GM12878 (cell line): Measurements from ENCODE around the gene SPIN1. TPM values are rescaled to one million over a fixed set of nuclear protein-coding genes. Genes with fewer than 3 reads are reported as not detected.

Experiments used
- ATAC-seq: fragments of 200-7000 bp; cut with Tn5 transposase; 3 replicates; pipeline ENCODE4 v1.9.1; 2020; ENCODE audit warnings: mild to moderate bottlenecking, moderate library complexity
- BruUV-seq: library from RNA; stranded (reverse); fragments of 400-500 nt; replicated peaks from 2 replicates; lab custom pipeline; 2021; lab: Mats Ljungman, UMichigan
- CTCF ChIA-PET: fragments of 300-600 bp; sonication (Branson Sonifier 250); formaldehyde crosslinking; extraction: SDS; loops from one replicate; lab custom pipeline; 2021; ENCODE audit warnings: inconsistent platforms; lab: Yijun Ruan, JAX
- POLR2A ChIA-PET: fragments of 350-600 bp; formaldehyde crosslinking; extraction: SDS; loops from one replicate; lab custom pipeline; 2021; ENCODE audit warnings: inconsistent platforms; lab: Charles Lee
- RAD21 ChIA-PET: fragments of 300-600 bp; sonication (Branson Sonifier 250); formaldehyde crosslinking; loops from one replicate; lab custom pipeline; 2023; ENCODE audit warnings: antibody characterized with exemption; ENCODE audit not compliant: unreplicated experiment; lab: Charles Lee
- SMC1A ChIA-PET: fragments of 300-600 bp; sonication (Branson Sonifier 250); formaldehyde crosslinking; loops from one replicate; lab custom pipeline; 2023; ENCODE audit not compliant: unreplicated experiment, uncharacterized antibody; lab: Charles Lee
- DNase-seq: peaks from one replicate; pipeline ENCODE4 v3.0.0-alpha.2; 2011; ENCODE audit warnings: low read depth, low spot score
- FAIRE-seq: peaks from 3 replicates; lab custom pipeline; 2011; peaks lifted over from hg19 to GRCh38; lab: Jason Lieb, UNC
- H2AFZ ChIP-seq: 2 replicates; pipeline ENCODE4 v1.6.0; 2011; ENCODE audit warnings: low read depth, low read length, control low read depth; ENCODE audit not compliant: control insufficient read depth
- H3K27ac ChIP-seq: 2 replicates; pipeline ENCODE4 v1.5.1; 2011; ENCODE audit warnings: control low read depth; ENCODE audit not compliant: control insufficient read depth, insufficient read depth
- H3K27me3 ChIP-seq, 2 experiments: replicated peaks in 1 of 2; 2 replicates each; pipeline versions ENCODE4 v1.6.0 to v1.6.1; 2011; ENCODE audit warnings: low read length in 1 of 2; ENCODE audit not compliant: control insufficient read depth in 2 of 2, insufficient read depth in 2 of 2
- H3K36me3 ChIP-seq, 2 experiments: 2 replicates each; pipeline ENCODE4 v1.5.1; 2011; ENCODE audit warnings: low read length in 1 of 2; ENCODE audit not compliant: control insufficient read depth in 2 of 2, insufficient read depth in 2 of 2
- H3K4me1 ChIP-seq: 2 replicates; pipeline ENCODE4 v1.6.1; 2011; ENCODE audit warnings: mild to moderate bottlenecking, low read length, moderate library complexity, mixed read lengths; ENCODE audit not compliant: control insufficient read depth, insufficient read depth
- H3K4me2 ChIP-seq: 2 replicates; pipeline ENCODE4 v1.6.0; 2011; ENCODE audit warnings: control low read depth; ENCODE audit not compliant: control insufficient read depth, insufficient read depth
- H3K4me3 ChIP-seq: fragments of 200-600 bp; sonication (generic); 2 replicates; pipeline ENCODE4 v1.5.1; 2016
- H3K79me2 ChIP-seq: 2 replicates; pipeline ENCODE4 v1.6.0; 2011; ENCODE audit warnings: low read length; ENCODE audit not compliant: control insufficient read depth, insufficient read depth
- H3K9ac ChIP-seq: 2 replicates; pipeline ENCODE4 v1.8.0; 2011; ENCODE audit warnings: low read length, control low read depth, mixed read lengths; ENCODE audit not compliant: control insufficient read depth, insufficient read depth
- H3K9me3 ChIP-seq: replicated peaks from 3 replicates; pipeline ENCODE4 v1.5.1; 2011; ENCODE audit warnings: mild to moderate bottlenecking, low read length; ENCODE audit not compliant: control insufficient read depth, insufficient read depth
- H4K20me1 ChIP-seq: 2 replicates; pipeline ENCODE4 v1.6.0; 2011; ENCODE audit not compliant: control insufficient read depth, insufficient read depth
- RB1 ChIP-seq: fragments of 450-650 bp; formaldehyde crosslinking; IDR thresholded peaks from 2 replicates; pipeline ENCODE4 v1.6.1; 2017; ENCODE audit warnings: mild to moderate bottlenecking, borderline replicate concordance
- RBBP5 ChIP-seq: fragments of 200-600 bp; sonication (generic); conservative IDR thresholded peaks from 2 replicates; pipeline ENCODE4 v1.6.1; 2016
- SMARCA5 ChIP-seq: fragments of 450-650 bp; IDR thresholded peaks from 2 replicates; pipeline ENCODE4 v1.6.1; 2017; ENCODE audit warnings: mild to moderate bottlenecking
- TCF3 ChIP-seq: IDR thresholded peaks from 2 replicates; pipeline ENCODE4 v1.6.1; 2012; ENCODE audit warnings: low read depth, mild to moderate bottlenecking, low read length, borderline replicate concordance; ENCODE audit not compliant: insufficient read depth
- ZNF592 ChIP-seq: fragments of 450-650 bp; IDR thresholded peaks from 2 replicates; pipeline ENCODE4 v1.6.1; 2017; ENCODE audit warnings: mild to moderate bottlenecking, moderate library complexity
- WGBS: methylation state at CpG from one replicate; pipeline ENCODE4 v1.1.6; 2016; ENCODE audit warnings: low lambda C conversion rate; ENCODE audit not compliant: insufficient replicate concordance, insufficient coverage; ENCODE audit errors: missing lambda C conversion rate; 5-methylcytosine and 5-hydroxymethylcytosine counted together
- in situ Hi-C: fragments of 300-500 bp; cut with MboI; formaldehyde crosslinking; loops from 9 replicates; pipeline ENCODE4 v1.14.3; 2018; ENCODE audit warnings: mixed read lengths
- intact Hi-C: fragments of 100-400 bp; cut with micrococcal nuclease; formaldehyde crosslinking; loops from one replicate; pipeline ENCODE4 v1.14.2; 2022; ENCODE audit not compliant: unreplicated experiment
- polyA plus RNA-seq, 11 experiments: library from polyadenylated mRNA; depleted of rRNA in 4 of 11; unstranded in 6 of 11; stranded (reverse) in 5 of 11; fragments of >200 nt; fragmentation: Nextera tagmentation in 4 of 11; fragmentation: Illumina TruSeq in 1 of 11; extraction: Ambion mirVana in 4 of 11; extraction: Trizol in 1 of 11; gene quantifications; 1 replicate in 1 of 11; 2 replicates in 10 of 11; pipeline versions ENCODE4 v1.2.1 to v1.2.3, GENCODE V29; 2011 to 2016; ENCODE audit warnings: inconsistent platforms in 2 of 11, missing spikeins in 2 of 11, low read depth in 1 of 11
- total RNA-seq, 4 experiments: library from RNA; depleted of rRNA in 3 of 4; stranded (reverse); fragments of >200 nt in 3 of 4; fragmentation: Illumina TruSeq in 1 of 4; extraction: Trizol in 1 of 4; gene quantifications; 2 replicates each; pipeline versions ENCODE4 v1.2.1 to v1.2.3, GENCODE V29; 2013 to 2021

The SPIN1 gene
- total and polyA plus RNA-seq, 10 of the 15 experiments (the other 5 are each of a cell fraction or from before 2014, with no cell fraction given), result 6.6 to 30.3 (median 17.1) TPM

- no peak for DNase-seq
- Histone ChIP-seq H3K9me3 (peaks cover 12% of the 10 kb centered on the region), H3K4me2 (no peak overlapping the region), H4K20me1 (no peaks in the 10 kb centered on the region), H3K4me3 (no peak overlapping the region), H3K9ac (no peak overlapping the region), H3K4me1 (no peaks in the 10 kb centered on the region), H3K36me3 (peaks cover 0 to 2% of the 10 kb centered on the region in 2 experiments; a peak in 1 of 4 replicates), H3K79me2 (no peaks in the 10 kb centered on the region; the same call in 1 of the 2 replicates), H3K27me3 (no peaks in the 10 kb centered on the region), H3K27ac (no peak overlapping the region), H2AFZ (no peak overlapping the region)
- 95% methylated on average over 5 of the region's 5 CpGs for WGBS
- ChIA-PET SMC1A (no interaction called here), RAD21 (no interaction called here), POLR2A (no interaction called here), CTCF (no interaction called here)
- BruUV-seq, result no TSS peak
- intact Hi-C loops, result no loop called here
- FAIRE-seq, result no peak
- in situ Hi-C loops, result no loop called here
- ATAC-seq, result no peak
- TF ChIP-seq RBBP5, result no peak
- TF ChIP-seq TCF3, result no peak
- no peak for TF ChIP-seq SMARCA5
- no peak for TF ChIP-seq ZNF592
- no peak for TF ChIP-seq RB1
- TF ChIP-seq, all 136 proteins: peak for 0
Observed at GRCh38 chr9:88421348-88421747, 33.1 kb downstream of the SPIN1 start.
